GM18870 (cell line): ENCODE data around the gene GOLGA6L10.
"Not testable (repeated sequence)": the region's sequence is repeated elsewhere in the genome, so short reads cannot be mapped to it uniquely, and the experiment has no call there.

ENCODE experiments used
- ATAC-seq: cut with Tn5 transposase; IDR thresholded peaks from one replicate; pipeline ENCODE4 v1.9.1; 2021; ENCODE audit warnings: moderate library complexity; ENCODE audit not compliant: unreplicated experiment

Gene GOLGA6L10

GRCh38 chr15:82301296-82302016 lies 47.8 kb downstream of the GOLGA6L10 start:
- no peak for ATAC-seq

- no peak for ATAC-seq
Observed at GRCh38 chr15:82300883-82301282, 48.4 kb downstream of the GOLGA6L10 start.

DNA sequence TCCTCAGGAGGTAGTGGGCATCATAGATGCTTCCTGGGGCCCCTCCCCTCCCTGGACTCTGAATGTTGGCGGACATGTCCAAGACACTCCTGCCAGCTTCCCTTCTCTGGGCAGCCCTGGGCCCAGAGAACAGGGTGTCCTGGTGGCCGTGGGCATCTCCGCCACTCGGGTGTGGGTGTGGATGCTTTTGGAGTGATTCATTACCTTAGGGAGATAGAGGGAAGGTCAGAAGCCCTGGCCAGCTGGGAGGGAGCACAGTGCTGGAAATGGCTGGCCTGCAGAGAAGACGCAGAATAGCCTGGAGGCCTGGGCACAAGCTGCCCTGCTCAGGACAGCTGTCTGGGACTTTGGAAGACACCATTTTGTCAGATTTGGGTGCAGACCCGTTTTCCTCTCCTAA lies 48.9 kb downstream of the GOLGA6L10 start:
- not testable (repeated sequence) for ATAC-seq

DNA sequence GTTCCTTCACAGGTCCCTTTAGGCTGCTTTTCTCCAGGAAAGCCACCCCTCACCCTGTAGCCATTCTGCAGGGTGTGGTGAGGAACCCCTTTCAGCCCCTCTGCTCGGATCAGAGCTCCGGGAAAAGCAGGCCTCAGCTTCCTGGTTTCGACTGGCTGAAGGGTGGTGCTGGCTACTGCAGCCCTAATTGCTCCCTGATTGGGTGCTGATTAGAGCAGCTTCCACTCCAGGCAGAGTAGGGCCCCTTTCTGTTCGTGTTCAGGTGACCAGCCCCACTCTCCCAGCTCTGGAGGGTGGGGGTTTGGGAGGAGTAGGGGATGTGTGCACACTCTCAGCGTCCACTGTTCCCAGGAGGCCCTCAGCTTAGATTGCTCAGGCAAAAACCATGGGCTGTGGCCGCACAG lies 49.8 kb downstream of the GOLGA6L10 start:
- not testable (repeated sequence) for ATAC-seq

DNA sequence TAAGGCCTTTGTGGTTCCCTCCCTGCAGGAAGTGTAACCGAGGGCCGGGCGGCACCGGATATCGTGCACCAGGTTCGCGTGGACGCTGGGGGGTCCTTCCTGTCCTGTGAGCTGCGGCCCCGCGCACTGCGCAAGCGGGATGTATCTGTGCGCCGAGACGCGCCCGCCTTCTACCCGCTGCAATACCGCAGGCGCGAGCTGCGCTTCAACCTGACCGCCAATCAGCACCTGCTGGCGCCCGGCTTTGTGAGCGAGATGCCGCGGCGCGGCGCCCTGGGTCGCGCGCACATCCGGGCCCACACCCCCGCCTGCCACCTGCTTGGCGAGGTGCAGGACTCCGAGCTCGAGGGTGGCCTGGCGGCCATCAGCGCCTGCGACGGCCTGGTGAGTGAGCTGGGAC lies 50.8 kb downstream of the GOLGA6L10 start:
- ATAC-seq = no peak

DNA sequence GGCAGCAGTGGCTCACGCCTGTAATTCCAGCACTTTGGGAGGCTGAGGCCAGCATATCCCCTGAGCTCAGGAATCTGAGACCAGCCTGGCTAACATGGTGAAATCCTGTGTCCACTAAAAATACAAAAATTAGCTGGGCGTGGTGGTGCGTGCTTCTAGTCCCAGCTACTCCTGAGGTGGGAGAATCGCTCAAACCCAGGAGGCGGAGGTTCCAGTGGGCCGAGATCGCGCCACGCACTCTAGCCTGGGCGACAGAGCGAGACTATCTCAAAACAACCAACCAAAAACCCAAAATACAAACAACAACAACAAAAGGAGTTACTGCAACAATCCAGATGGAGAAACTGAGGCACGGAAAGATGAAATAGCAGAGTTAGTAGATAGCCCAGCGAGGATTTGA lies 51.2 kb downstream of the GOLGA6L10 start:
- no peak for ATAC-seq

GRCh38 chr15:82297546-82297945 lies 51.7 kb downstream of the GOLGA6L10 start:
- no peak for ATAC-seq

DNA sequence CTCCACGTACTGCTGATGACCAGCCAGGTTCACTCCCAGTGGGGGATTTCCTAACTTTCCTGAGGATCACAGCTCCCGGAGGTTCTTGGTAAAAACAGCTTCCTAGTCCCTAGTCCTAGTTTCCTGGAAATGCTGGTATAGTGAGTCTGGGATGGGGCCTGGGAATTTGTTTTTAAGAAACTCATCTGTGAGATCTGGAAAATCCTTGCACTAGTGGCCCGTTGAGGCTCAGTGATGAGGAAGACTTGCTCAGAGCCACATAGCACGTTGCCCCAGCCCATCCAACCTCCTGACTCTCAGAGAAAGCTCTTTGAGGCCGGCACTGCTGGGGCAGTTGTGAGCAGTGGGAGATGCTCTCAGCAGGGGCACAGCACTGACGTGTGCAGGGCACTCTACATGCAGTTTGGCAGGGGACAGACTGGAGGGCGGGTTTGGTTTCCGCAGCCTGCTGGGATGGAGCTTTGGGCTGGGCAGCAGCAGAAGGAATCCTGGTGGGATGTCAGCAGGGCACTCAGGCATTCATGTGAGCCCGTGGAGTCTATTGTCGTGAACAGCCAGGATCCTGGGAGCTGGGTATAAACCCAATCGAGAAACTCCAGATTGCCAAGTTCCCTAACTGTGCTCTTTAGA lies 55.1 kb downstream of the GOLGA6L10 start:
- ATAC-seq = no peak

GRCh38 chr15:82292271-82292670 lies 57.0 kb downstream of the GOLGA6L10 start:
- ATAC-seq = no peak
